ENCODE data around the gene CCNJ.

The CCNJ gene

DNA sequence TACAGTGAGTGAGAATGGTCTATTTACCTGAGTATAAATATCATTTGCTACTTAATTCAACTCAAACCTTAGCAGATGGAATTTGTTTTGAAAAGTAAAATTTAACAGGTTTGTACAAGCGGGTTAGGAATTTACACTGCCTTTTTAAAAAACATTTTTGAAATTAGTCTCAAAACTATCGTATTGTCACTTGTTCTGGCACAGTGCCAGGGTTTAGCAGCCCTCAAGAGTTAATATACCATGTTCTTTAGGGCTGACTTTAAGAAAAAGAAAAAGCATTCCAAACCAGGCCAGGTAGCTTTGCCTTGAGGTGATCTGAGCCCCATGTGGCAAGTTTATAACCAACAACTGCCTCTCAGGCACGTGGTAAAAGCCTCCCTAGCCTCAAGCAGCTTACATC lies 17.8 kb downstream of the CCNJ start:
- DNase-seq: no peak

DNA sequence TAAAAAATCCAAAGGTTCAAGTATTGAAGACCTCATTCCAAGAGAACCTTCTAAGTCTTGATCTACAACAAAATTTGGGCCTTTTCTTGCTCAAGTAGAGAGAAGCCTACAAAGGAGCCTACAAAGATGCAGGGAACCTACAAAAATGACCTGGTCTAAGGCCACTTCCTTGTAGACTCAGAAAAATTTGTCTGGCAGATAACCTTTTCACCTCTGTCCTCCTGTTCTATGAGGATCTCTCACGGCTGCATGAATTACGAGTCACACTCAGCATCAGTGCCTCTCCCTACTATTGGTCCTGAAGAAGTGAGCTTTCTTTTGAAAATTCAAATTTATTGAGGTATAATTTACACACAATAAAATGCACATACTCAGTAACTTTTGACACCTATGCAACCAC lies 29.3 kb downstream of the CCNJ start:
- DNase-seq: no peak

DNA sequence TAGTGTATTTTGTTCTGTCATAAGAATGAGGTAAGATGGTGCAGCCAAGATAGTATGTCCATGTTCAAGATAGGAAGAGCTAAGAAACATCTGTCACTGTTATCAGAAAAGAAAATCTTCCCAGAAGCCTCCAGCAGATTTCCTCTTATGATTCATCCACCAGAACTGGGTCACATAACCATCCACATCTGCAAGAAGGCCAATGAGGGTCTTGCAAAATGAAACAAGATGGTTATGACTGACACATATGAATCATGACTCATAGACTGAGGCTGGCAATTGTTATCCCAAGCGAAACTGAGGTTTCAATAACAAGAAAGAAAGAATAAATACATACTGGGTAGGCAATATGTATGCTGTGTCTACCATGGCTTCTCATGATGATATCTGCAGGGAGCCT lies 30.3 kb downstream of the CCNJ start:
- peak; percentile 5 for DNase-seq

DNA sequence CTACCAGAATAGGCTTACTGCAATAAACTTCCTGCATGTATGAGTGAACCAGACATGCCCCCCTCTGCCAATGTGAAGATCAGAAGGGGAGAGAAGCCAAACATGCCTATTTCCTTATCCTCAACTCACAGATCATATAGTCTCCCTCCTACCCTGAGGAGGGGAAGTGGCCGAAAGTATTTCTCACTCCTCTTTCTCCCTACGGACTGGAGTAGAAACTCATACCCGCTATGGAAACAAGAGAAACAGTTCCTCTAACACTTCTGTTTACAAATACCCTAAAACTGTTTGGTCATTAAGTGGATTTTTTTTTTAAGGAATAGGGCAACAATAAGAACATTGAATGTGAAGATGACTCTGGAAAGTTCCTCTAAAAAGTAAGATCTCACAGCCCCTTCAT lies 31.4 kb downstream of the CCNJ start:
- DNase-seq: no peak

DNA sequence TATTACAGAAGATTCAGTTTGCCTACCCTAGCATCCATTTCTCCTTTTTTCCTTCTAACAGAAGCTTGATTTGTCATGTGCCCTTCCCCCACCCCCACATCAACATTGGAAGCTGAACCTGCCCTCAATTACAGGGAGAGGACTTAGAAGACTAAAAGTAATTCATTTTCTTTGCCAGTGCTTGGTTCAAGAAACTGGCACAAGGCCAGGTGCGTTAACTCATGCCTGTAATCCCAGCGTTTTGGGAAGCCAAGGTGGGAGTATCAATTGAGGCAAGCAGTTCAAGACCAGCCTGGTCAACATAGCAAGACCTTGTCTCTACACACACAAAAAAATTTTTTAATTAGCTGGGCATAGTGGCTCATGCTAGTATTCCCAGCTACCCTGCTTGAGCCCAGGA lies 32.6 kb downstream of the CCNJ start:
- no peak for DNase-seq

DNA sequence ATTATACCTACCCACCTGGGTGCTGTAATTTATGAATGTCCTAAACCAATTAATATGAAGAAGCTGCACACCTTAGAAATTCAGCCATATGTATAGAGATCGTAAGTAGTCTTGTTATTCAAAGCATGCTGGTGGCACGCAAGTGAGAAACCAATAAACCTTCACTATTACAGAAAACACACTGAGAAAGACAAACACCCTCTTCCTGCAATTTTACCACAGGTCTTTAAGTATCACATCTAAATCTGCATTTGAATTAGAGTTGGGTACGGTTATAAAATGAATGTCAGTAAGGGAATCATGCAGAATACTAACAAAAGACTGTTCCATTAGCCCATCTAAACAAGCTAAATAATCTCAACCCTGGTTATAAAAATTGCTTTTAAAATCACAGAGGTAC lies 33.8 kb downstream of the CCNJ start:
- DNase-seq: no peak

DNA sequence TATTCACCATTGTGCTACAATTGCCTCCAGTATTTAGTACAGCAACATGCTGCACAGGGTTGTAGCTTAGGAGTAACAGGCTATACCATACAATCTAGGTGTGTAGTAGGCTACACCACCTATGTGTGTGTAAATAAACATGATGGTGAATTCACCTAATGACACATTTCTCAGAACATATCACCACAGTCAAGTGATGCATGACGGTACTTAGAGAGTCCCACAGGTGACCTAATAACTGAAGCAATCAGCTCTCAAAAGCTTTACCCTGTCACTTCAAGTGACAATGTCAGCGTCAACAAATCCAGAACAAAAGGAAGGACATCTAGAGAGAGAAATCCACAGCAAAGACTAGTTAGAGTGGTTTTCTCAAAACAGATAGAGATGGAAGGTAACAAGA lies 38.8 kb downstream of the CCNJ start:
- DNase-seq: no peak

DNA sequence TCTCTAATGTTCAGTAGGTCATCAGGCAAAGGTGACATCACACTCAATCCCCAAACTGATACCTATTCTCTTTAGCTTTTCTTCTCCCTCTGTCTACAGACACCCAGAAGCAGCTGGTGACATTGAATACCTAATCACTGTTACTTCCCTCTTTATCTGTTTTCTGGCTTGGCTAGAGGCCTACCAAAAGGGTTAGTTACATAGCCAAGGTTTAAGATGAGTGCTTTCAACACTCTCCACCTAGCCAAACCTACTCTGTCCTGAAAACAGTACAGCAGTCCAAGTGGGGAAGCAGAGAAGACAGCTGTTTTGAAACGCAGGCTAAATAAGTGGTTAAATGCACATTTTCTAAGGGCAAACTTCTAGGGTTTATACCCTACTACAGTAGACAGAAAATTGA lies 39.4 kb downstream of the CCNJ start:
- DNase-seq: no peak

DNA sequence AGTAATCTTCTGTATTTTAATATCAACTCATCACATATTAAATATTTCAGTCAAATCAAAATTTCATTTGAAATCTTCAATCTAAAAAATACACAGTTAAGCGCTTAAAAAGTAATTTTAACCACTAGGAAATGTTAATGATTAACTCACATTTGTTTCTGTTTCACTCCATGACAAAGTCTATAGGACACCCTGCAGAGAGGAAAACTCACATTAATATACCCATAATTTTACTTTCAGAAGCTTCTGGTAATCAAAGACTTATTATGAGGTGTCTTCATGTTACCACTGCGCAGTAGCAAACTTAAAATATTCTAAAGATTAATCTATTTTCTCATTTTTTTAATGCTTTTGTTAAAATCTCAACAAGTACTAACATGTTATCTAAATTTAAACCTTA lies 45.7 kb downstream of the CCNJ start:
- no peak for DNase-seq

DNA sequence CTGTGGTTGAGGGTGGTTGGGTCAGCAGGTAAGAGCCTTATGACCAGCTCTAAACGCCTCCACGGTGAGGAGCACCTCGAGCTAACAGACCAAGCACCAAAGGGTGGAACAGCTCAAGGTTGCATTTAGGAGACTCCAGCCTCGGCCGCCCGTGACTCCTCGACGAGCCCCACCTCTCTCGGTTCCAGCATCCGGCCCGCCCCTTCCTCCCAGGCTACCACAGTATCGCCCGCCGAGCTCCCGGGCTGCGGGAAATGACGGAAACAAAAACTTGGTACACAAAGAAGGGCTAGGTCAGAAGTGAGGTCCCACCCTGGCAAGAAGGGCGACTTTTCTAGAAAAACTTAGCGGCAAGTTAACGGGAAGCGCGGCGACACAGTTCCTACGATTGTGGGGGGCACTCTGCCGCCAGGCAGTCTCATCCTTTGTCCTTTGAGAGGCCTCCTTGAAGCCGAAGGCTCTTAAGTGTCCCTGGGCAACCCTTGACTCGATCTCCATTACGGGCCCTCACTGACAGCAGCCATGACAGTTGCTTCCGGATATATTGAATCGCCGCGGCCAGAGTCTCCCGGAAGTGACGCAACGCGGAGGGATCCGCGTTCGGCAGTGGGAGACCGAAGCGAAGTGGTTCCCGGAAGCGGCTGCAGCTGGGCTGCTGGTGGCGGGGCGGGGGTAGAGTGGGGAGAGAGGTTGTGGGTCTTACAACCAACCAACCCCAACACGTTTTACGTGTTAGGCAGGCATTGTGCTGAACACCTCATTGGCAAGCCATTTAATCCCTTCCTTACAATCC lies 46.5 kb downstream of the CCNJ start:
- DNase-seq: peak; percentile 88

DNA sequence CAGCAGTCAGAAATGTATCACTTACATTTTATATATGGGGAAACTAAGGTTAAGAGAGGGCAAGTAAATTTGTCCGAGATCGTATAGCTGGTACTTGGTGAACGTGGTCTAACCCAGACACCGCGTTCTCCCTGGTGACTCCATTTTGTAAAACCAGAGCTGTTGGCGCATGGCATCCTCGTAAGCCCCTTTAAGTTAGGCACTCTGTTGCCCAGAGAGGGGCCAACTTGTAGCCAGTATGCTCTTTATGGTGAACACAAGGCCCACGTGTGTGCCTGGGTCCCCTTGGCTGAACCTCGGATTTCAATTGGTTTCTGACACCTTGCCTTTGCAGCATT lies 47.0 kb downstream of the CCNJ start:
- no peak for DNase-seq

DNA sequence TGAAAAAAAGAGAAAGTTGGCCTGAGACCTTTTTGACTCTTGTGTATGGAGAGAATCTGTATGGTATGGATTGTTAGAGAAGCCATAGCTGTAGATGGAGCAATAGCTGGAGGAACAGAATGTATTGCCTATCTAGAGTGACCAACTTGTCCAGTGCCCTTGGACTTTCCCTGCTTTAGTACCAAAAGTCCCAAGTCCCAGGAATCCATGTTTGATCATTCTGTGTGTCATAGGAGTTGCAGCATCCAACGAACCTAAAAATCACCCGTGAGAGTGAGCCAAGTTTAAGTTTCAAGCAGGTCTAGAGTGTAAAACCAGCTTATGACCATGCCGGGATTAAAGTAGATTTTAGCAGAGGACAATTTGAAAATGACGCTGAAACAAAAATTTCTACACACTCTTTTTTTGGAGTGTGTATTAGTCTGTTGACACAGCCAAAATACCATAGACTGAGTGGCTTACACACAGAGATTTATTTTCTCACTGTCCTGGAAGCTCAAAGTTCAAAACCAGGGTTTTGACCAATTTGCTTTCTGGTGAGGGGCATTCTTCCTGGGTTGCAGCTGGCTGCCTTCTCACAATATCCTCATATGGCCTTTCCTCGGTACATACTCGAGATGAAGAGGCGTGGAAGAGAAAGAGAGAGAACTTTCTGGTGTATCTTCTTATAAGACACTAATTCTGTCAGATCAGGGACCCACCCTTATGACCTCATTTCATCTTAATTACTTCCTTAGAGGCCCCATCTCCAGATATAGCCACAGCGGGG lies 49.8 kb downstream of the CCNJ start:
- no peak for DNase-seq

DNA sequence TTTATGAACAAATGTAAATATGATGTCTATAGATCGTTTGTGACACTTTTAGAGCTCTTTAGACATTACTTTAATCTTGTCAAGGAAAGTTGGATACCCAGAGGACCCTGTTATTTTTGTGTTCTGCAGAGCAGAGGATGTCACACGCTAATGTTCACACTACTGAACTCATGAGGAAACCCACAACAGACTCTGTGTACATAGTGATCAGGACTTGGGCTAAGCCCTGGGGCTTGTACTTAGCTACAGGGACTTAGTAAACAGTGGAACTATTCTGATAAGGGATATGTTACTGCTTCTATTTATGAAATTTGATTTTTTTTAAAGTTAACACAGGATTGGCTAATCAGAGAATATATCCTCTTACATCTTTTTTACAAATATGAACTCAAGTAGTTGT lies 50.6 kb downstream of the CCNJ start:
- no peak for DNase-seq

DNA sequence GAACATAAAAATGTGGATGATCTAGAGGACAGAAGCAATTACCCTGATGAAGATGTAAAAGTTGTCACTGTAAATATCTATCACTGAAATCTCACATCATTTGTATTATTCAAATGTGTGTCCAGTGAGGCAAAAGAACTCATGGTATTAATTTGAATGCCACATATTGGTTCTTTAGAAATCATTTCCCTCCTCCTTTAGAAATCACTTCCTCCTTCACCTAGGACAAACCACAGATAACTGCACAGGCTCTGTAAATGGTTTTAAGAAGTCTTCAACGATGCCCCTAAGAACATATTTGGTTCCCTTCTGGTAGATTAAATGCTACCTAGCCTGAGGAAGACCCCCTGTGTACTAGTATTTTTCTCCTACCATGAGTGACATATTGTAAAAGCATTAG lies 53.6 kb downstream of the CCNJ start:
- DNase-seq: peak; percentile 16

DNA sequence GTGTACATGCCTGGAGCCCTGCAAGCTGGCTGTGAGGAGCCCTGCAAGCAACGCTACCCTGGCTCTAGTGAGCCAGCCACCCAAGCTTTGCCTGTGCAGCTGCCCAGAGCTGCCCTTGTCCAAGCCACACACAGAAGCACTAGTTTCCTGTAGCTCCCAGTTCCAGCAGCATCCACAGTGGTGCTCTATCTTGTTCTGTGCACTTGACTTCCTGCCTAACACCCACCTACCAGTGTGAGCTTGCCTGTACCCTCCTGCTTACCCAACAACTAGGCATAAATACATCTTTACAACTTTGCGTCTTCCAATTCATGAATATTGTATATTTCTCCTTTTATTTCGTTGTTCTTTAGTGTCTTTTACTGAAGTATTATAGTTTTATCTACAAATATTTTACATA lies 54.5 kb downstream of the CCNJ start:
- DNase-seq: no peak

DNA sequence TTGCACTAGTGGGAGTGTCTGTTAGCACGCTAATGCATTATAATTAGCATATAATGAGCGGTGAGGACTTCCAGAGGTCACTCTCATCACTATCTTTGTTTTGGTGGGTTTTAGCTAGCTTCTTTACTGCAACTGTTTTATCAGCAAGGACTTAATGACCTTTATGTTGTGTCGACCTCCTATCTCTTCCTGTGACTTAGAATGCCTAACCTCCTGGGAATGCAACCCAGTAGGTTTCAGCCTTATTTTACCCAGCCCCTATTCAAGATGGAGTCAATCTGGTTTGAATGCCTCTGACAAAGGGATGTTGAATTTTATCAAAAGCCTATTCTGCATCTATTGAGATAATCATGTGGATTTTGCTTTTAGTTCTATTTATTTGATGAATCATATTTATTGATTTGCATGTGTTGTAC lies 64.2 kb downstream of the CCNJ start:
- DNase-seq: no peak
